WTC11 (cell line): Measurements from ENCODE around the gene PAPPA2. TPM values are rescaled to one million over a fixed set of nuclear protein-coding genes. Genes with fewer than 3 reads are reported as not detected.

ENCODE experiments used
- ATAC-seq: fragments of 200-7000 bp; cut with Tn5 transposase; 2 replicates; pipeline ENCODE4 v1.10.0; 2021; ENCODE audit warnings: mild to moderate bottlenecking, moderate library complexity
- CTCF ChIA-PET: fragments of 300-600 bp; sonication (Branson Sonifier 250); formaldehyde crosslinking; loops from one replicate; lab custom pipeline; 2021; ENCODE audit warnings: antibody characterized with exemption; lab: Charles Lee
- POLR2A ChIA-PET: fragments of 350-600 bp; sonication (Branson Sonifier 250); formaldehyde crosslinking; loops from one replicate; lab custom pipeline; 2021; ENCODE audit warnings: antibody characterized with exemption; lab: Charles Lee
- DNase-seq: peaks from one replicate; pipeline ENCODE4 v3.0.0; 2021; ENCODE audit warnings: low spot score
- H3K27ac Mint-ChIP-seq: 2 replicates; pipeline ENCODE4 v1.8.0; 2021; ENCODE audit warnings: mixed read lengths
- H3K27me3 Mint-ChIP-seq: 2 replicates; pipeline ENCODE4 v1.8.0; 2021; ENCODE audit warnings: low read depth, mild to moderate bottlenecking, moderate library complexity, mixed read lengths
- H3K36me3 Mint-ChIP-seq: 2 replicates; pipeline ENCODE4 v1.8.0; 2021; ENCODE audit warnings: mixed read lengths
- H3K4me1 Mint-ChIP-seq: 2 replicates; pipeline ENCODE4 v1.8.0; 2022; ENCODE audit warnings: mixed read lengths
- H3K4me3 Mint-ChIP-seq: 2 replicates; pipeline ENCODE4 v1.8.0; 2021; ENCODE audit warnings: mild to moderate bottlenecking, moderate library complexity, mixed read lengths
- H3K9me3 Mint-ChIP-seq: 2 replicates; pipeline ENCODE4 v1.8.0; 2021; ENCODE audit warnings: mixed read lengths
- IRF2 ChIP-seq: sonication (generic); formaldehyde crosslinking; IDR thresholded peaks from 2 replicates; pipeline ENCODE4 v1.8.0; 2022; ENCODE audit warnings: low read depth, missing genetic modification reagents, borderline replicate concordance
- RORB ChIP-seq: fragments of 250-450 bp; sonication (Bioruptor Pico); IDR thresholded peaks from 2 replicates; pipeline ENCODE4 v1.9.0; 2021; ENCODE audit warnings: mild to moderate bottlenecking
- SP1 ChIP-seq: sonication (generic); formaldehyde crosslinking; conservative IDR thresholded peaks from 2 replicates; pipeline ENCODE4 v1.8.1; 2022; ENCODE audit warnings: missing genetic modification reagents
- ZNF138 ChIP-seq: sonication (generic); formaldehyde crosslinking; conservative IDR thresholded peaks from 2 replicates; pipeline ENCODE4 v1.8.1; 2022; ENCODE audit warnings: mild to moderate bottlenecking, moderate library complexity, missing genetic modification reagents
- ZNF263 ChIP-seq: sonication (generic); formaldehyde crosslinking; IDR thresholded peaks from 2 replicates; pipeline ENCODE4 v1.8.1; 2022; ENCODE audit warnings: low read depth, mild to moderate bottlenecking, moderate library complexity, missing genetic modification reagents
- ZNF396 ChIP-seq: fragments of 250-450 bp; sonication (Bioruptor Pico); IDR thresholded peaks from 2 replicates; pipeline ENCODE4 v1.8.0; 2021; ENCODE audit warnings: mild to moderate bottlenecking, moderate library complexity, borderline replicate concordance
- ZNF416 ChIP-seq: fragments of 250-450 bp; sonication (Bioruptor Pico); IDR thresholded peaks from 2 replicates; pipeline ENCODE4 v1.9.0; 2021; ENCODE audit warnings: mild to moderate bottlenecking, inconsistent platforms
- total RNA-seq: library from RNA; stranded (reverse); gene quantifications from 3 replicates; pipeline ENCODE4 v1.2.3, GENCODE V29; 2021
- TF ChIP-seq, protein P1 (sequence below): sonication (generic); formaldehyde crosslinking; IDR thresholded peaks from 2 replicates; pipeline ENCODE4 v1.8.1; 2023; ENCODE audit warnings: mild to moderate bottlenecking, missing genetic modification reagents
- TF ChIP-seq, protein P2 (sequence below): fragments of 250-450 bp; sonication (Bioruptor Pico); conservative IDR thresholded peaks from 2 replicates; pipeline ENCODE4 v1.9.0; 2021; ENCODE audit warnings: mild to moderate bottlenecking
- TF ChIP-seq, protein P3 (sequence below): sonication (generic); formaldehyde crosslinking; IDR thresholded peaks from 2 replicates; pipeline ENCODE4 v1.8.1; 2023; ENCODE audit warnings: mild to moderate bottlenecking, moderate library complexity, missing genetic modification reagents
- TF ChIP-seq, protein P4 (sequence below): sonication (generic); formaldehyde crosslinking; IDR thresholded peaks from 2 replicates; pipeline ENCODE4 v1.8.0; 2022; ENCODE audit warnings: mild to moderate bottlenecking, missing genetic modification reagents
- TF ChIP-seq, protein P5 (sequence below): fragments of 250-450 bp; sonication (Bioruptor Pico); IDR thresholded peaks from 2 replicates; pipeline ENCODE4 v2.1.2; 2022; ENCODE audit warnings: mild to moderate bottlenecking, moderate library complexity
- TF ChIP-seq, protein P6 (sequence below): sonication (generic); formaldehyde crosslinking; IDR thresholded peaks from 2 replicates; pipeline ENCODE4 v1.8.1; 2022; ENCODE audit warnings: low read depth, mild to moderate bottlenecking, moderate library complexity, missing genetic modification reagents, borderline replicate concordance
- TF ChIP-seq, protein P7 (sequence below): sonication (generic); formaldehyde crosslinking; IDR thresholded peaks from 2 replicates; pipeline ENCODE4 v1.8.0; 2023; ENCODE audit warnings: missing genetic modification reagents
- TF ChIP-seq, protein P8 (sequence below): sonication (generic); formaldehyde crosslinking; conservative IDR thresholded peaks from 2 replicates; pipeline ENCODE4 v1.8.1; 2023; ENCODE audit warnings: mild to moderate bottlenecking, low read depth, missing genetic modification reagents, moderate library complexity

The PAPPA2 gene
- total RNA-seq, 1 experiment from 2014 or later: 0.74 TPM

DNA sequence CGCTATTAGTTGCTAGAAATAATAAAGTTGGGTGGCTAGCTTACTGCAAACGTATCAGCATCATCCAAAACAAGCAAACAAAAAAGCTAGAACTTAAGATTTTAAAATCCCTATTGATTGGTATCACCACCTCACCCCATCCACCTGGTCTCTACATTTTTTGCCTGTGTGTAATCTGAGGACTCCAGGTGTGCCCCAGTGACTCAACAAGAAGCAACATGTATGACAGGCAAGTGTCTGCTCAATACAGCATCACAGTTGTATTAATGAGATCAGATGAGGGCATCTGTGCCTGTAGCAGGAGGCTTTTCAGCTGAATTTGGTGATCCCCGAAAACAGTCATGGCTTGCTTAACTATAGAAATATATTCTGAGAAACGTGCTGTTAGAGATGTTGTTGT, 14.6 kb upstream of the PAPPA2 start (continued):
- TF ChIP-seq, protein P1, sequence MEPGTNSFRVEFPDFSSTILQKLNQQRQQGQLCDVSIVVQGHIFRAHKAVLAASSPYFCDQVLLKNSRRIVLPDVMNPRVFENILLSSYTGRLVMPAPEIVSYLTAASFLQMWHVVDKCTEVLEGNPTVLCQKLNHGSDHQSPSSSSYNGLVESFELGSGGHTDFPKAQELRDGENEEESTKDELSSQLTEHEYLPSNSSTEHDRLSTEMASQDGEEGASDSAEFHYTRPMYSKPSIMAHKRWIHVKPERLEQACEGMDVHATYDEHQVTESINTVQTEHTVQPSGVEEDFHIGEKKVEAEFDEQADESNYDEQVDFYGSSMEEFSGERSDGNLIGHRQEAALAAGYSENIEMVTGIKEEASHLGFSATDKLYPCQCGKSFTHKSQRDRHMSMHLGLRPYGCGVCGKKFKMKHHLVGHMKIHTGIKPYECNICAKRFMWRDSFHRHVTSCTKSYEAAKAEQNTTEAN (CRISPR knock-in tag): no peak
- TF ChIP-seq, protein P2, sequence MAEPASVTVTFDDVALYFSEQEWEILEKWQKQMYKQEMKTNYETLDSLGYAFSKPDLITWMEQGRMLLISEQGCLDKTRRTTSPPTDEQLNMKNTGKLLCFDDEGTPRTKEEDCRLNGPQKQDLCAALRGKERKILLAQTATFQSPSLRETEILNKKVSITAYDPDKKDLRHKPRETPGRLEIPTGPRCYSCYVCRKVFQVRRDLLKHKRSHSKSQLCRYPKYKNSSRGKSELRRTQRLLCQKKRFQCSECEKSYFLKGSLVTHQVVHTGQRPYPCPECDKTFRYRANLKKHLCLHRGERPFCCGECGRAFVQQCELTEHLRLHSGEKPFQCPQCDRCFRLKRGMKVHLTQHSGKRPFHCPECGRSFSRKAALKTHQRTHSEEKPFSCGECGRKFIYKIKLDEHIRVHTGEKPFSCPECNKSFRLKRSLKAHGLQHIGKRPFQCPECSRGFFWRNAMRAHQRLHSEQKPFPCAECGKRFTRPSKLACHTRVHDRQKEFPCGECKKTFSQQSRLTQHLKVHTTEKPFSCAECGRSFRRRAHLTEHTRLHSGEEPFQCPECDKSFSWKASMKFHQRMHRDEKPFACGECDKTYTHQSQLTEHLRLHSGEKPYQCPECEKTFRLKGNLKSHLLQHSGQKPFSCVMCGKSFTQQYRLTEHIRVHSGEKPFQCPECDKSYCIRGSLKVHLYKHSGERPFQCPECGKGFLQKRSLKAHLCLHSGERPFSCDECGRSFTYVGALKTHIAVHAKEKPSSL (CRISPR knock-in tag): no peak
- TF ChIP-seq ZNF396 (no peak), IRF2 (no peak), SP1 (CRISPR knock-in tag) (no peak), ZNF263 (CRISPR knock-in tag) (no peak), ZNF416 (CRISPR knock-in tag) (no peak), ZNF138 (CRISPR knock-in tag) (no peak)
- TF ChIP-seq, protein P3, sequence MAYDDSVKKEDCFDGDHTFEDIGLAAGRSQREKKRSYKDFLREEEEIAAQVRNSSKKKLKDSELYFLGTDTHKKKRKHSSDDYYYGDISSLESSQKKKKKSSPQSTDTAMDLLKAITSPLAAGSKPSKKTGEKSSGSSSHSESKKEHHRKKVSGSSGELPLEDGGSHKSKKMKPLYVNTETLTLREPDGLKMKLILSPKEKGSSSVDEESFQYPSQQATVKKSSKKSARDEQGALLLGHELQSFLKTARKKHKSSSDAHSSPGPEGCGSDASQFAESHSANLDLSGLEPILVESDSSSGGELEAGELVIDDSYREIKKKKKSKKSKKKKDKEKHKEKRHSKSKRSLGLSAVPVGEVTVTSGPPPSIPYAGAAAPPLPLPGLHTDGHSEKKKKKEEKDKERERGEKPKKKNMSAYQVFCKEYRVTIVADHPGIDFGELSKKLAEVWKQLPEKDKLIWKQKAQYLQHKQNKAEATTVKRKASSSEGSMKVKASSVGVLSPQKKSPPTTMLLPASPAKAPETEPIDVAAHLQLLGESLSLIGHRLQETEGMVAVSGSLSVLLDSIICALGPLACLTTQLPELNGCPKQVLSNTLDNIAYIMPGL (CRISPR knock-in tag): no peak
- TF ChIP-seq, protein P4, sequence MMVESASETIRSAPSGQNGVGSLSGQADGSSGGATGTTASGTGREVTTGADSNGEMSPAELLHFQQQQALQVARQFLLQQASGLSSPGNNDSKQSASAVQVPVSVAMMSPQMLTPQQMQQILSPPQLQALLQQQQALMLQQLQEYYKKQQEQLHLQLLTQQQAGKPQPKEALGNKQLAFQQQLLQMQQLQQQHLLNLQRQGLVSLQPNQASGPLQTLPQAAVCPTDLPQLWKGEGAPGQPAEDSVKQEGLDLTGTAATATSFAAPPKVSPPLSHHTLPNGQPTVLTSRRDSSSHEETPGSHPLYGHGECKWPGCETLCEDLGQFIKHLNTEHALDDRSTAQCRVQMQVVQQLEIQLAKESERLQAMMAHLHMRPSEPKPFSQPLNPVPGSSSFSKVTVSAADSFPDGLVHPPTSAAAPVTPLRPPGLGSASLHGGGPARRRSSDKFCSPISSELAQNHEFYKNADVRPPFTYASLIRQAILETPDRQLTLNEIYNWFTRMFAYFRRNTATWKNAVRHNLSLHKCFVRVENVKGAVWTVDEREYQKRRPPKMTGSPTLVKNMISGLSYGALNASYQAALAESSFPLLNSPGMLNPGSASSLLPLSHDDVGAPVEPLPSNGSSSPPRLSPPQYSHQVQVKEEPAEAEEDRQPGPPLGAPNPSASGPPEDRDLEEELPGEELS: no peak
- TF ChIP-seq, all 79 proteins: peak for 0

DNA sequence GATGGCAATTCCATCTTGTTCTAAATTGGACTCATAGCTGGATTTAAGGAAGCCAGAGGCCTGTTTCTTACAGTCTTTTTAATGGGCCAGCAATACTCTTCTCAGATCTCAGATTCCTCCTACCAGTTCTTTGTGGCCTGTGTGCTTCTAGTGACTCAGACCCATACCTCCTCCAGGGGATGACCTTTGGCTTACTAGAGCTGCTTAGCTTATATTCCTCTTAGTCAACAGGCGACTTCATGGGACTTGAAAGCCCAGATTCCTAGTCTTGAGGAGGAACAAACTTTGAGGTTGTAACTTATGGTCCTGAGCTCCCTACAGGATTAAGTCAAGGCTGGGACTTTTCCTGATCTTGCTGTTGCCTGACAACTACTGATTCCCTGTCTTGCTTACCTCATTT, 12.4 kb upstream of the PAPPA2 start:
- ATAC-seq: no peak
- Mint-ChIP-seq H3K4me1 (no peaks in the 10 kb centered on the region), H3K36me3 (peaks cover 4% of the 10 kb centered on the region; the same call in 1 of the 2 replicates), H3K4me3 (no peak overlapping the region), H3K27me3 (no peaks in the 10 kb centered on the region), H3K9me3 (peaks cover 18% of the 10 kb centered on the region), H3K27ac (no peak overlapping the region)
- no peak for DNase-seq
- ChIA-PET CTCF (no interaction called here), POLR2A (no interaction called here)
- no peak for TF ChIP-seq RORB (CRISPR knock-in tag)
- TF ChIP-seq, protein P2 (CRISPR knock-in tag): no peak
- TF ChIP-seq, protein P5, sequence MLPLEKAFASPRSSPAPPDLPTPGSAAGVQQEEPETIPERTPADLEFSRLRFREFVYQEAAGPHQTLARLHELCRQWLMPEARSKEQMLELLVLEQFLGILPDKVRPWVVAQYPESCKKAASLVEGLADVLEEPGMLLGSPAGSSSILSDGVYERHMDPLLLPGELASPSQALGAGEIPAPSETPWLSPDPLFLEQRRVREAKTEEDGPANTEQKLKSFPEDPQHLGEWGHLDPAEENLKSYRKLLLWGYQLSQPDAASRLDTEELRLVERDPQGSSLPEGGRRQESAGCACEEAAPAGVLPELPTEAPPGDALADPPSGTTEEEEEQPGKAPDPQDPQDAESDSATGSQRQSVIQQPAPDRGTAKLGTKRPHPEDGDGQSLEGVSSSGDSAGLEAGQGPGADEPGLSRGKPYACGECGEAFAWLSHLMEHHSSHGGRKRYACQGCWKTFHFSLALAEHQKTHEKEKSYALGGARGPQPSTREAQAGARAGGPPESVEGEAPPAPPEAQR (CRISPR knock-in tag): no peak
- TF ChIP-seq, protein P6, sequence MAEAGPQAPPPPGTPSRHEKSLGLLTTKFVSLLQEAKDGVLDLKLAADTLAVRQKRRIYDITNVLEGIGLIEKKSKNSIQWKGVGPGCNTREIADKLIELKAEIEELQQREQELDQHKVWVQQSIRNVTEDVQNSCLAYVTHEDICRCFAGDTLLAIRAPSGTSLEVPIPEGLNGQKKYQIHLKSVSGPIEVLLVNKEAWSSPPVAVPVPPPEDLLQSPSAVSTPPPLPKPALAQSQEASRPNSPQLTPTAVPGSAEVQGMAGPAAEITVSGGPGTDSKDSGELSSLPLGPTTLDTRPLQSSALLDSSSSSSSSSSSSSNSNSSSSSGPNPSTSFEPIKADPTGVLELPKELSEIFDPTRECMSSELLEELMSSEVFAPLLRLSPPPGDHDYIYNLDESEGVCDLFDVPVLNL (CRISPR knock-in tag): no peak
- TF ChIP-seq, protein P7, sequence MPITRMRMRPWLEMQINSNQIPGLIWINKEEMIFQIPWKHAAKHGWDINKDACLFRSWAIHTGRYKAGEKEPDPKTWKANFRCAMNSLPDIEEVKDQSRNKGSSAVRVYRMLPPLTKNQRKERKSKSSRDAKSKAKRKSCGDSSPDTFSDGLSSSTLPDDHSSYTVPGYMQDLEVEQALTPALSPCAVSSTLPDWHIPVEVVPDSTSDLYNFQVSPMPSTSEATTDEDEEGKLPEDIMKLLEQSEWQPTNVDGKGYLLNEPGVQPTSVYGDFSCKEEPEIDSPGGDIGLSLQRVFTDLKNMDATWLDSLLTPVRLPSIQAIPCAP (CRISPR knock-in tag): no peak
- TF ChIP-seq, protein P8, sequence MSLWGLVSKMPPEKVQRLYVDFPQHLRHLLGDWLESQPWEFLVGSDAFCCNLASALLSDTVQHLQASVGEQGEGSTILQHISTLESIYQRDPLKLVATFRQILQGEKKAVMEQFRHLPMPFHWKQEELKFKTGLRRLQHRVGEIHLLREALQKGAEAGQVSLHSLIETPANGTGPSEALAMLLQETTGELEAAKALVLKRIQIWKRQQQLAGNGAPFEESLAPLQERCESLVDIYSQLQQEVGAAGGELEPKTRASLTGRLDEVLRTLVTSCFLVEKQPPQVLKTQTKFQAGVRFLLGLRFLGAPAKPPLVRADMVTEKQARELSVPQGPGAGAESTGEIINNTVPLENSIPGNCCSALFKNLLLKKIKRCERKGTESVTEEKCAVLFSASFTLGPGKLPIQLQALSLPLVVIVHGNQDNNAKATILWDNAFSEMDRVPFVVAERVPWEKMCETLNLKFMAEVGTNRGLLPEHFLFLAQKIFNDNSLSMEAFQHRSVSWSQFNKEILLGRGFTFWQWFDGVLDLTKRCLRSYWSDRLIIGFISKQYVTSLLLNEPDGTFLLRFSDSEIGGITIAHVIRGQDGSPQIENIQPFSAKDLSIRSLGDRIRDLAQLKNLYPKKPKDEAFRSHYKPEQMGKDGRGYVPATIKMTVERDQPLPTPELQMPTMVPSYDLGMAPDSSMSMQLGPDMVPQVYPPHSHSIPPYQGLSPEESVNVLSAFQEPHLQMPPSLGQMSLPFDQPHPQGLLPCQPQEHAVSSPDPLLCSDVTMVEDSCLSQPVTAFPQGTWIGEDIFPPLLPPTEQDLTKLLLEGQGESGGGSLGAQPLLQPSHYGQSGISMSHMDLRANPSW (CRISPR knock-in tag): no peak
